A549 (cell line): Measurements from ENCODE around the gene NKX6-1. TPM values are rescaled to one million over a fixed set of nuclear protein-coding genes. Genes with fewer than 3 reads are reported as not detected.

Experiments used
- ATAC-seq, 2 experiments: fragments of 200-7000 bp in 1 of 2; fragments of >200 bp in 1 of 2; cut with Nextera tagmentation in 1 of 2; cut with Tn5 transposase in 1 of 2; 3 replicates each; pipeline versions ENCODE4 v1.8.0 to v1.9.1; 2018 to 2020; ENCODE audit warnings: mild to moderate bottlenecking in 1 of 2, moderate library complexity in 1 of 2
- CTCF ChIA-PET: fragments of 300-600 bp; sonication (Branson Sonifier 250); formaldehyde crosslinking; extraction: SDS; loops from one replicate; lab custom pipeline; 2021; ENCODE audit warnings: antibody characterized with exemption, inconsistent platforms; lab: Yijun Ruan, JAX
- POLR2A ChIA-PET: fragments of 350-600 bp; formaldehyde crosslinking; extraction: SDS; loops from one replicate; lab custom pipeline; 2021; ENCODE audit warnings: antibody characterized with exemption, inconsistent platforms; lab: Yijun Ruan, JAX
- DNase-seq, 2 experiments: peaks; one replicate each; pipeline versions ENCODE4 v3.0.0 to v3.0.0-alpha.2; 2011 to 2016; ENCODE audit warnings: low read depth in 1 of 2, low spot score in 1 of 2
- FAIRE-seq: peaks from 2 replicates; lab custom pipeline; 2011; peaks lifted over from hg19 to GRCh38; lab: Jason Lieb, UNC
- H3K27ac ChIP-seq, 2 experiments: fragments of >200 bp; sonication (Bioruptor Twin); formaldehyde crosslinking; 3 replicates each; pipeline ENCODE4 v1.5.1; 2016 to 2017
- H3K4me1 ChIP-seq: fragments of >200 bp; sonication (Bioruptor Twin); formaldehyde crosslinking; 3 replicates; pipeline ENCODE4 v1.6.1; 2016
- H3K4me2 ChIP-seq: fragments of >200 bp; sonication (Bioruptor Twin); formaldehyde crosslinking; 3 replicates; pipeline ENCODE4 v1.6.1; 2016
- H3K4me3 ChIP-seq: fragments of >200 bp; sonication (Bioruptor Twin); formaldehyde crosslinking; 3 replicates; pipeline ENCODE4 v1.5.1; 2016
- H3K9me3 ChIP-seq: fragments of >200 bp; sonication (Bioruptor Twin); formaldehyde crosslinking; 3 replicates; pipeline ENCODE4 v1.6.1; 2016
- BHLHE40 ChIP-seq: IDR thresholded peaks from 2 replicates; pipeline ENCODE4 v1.6.1; 2012; ENCODE audit warnings: low read depth, low read length, inconsistent platforms
- ESRRA ChIP-seq: fragments of 150-350 bp; IDR thresholded peaks from 2 replicates; pipeline ENCODE4 v1.6.1; 2014; ENCODE audit warnings: mild to moderate bottlenecking, low read length, borderline replicate concordance
- GATA3 ChIP-seq: IDR thresholded peaks from 2 replicates; pipeline ENCODE4 v1.6.1; 2012; ENCODE audit warnings: borderline replicate concordance
- HDAC2 ChIP-seq: fragments of 200-600 bp; sonication (generic); IDR thresholded peaks from 2 replicates; pipeline ENCODE4 v1.6.1; 2016
- HOXB5 ChIP-seq: fragments of 250-450 bp; sonication (Bioruptor Pico); IDR thresholded peaks from 2 replicates; pipeline ENCODE4 v1.5.0; 2020; ENCODE audit warnings: mild to moderate bottlenecking, moderate library complexity
- MAFK ChIP-seq: fragments of 450-650 bp; IDR thresholded peaks from 2 replicates; pipeline ENCODE4 v1.6.1; 2014; ENCODE audit not compliant: partially characterized antibody
- MYC ChIP-seq: IDR thresholded peaks from 2 replicates; pipeline ENCODE4 v1.6.1; 2012; ENCODE audit warnings: mild to moderate bottlenecking, inconsistent platforms, low read length, improper control_type of control experiment, borderline replicate concordance
- POLR2AphosphoS2 ChIP-seq: conservative IDR thresholded peaks from 2 replicates; pipeline ENCODE4 v1.6.1; 2012; ENCODE audit warnings: low read length, improper control_type of control experiment, inconsistent platforms
- RAD21 ChIP-seq, 2 experiments: fragments of >200 bp in 1 of 2; sonication (Bioruptor Twin) in 1 of 2; formaldehyde crosslinking in 1 of 2; IDR thresholded peaks in 1 of 2; conservative IDR thresholded peaks in 1 of 2; 2 replicates in 1 of 2; 3 replicates in 1 of 2; pipeline ENCODE4 v1.6.1; 2012 to 2018; ENCODE audit warnings: inconsistent platforms in 1 of 2
- RCOR1 ChIP-seq: fragments of 150-350 bp; IDR thresholded peaks from 2 replicates; pipeline ENCODE4 v1.6.1; 2014; ENCODE audit warnings: antibody characterized with exemption, low read length, low read depth
- SMC3 ChIP-seq: fragments of >200 bp; sonication (Bioruptor Twin); formaldehyde crosslinking; IDR thresholded peaks from 3 replicates; pipeline ENCODE4 v1.6.1; 2018; ENCODE audit warnings: inconsistent platforms
- ZFP36 ChIP-seq: fragments of 450-650 bp; IDR thresholded peaks from 2 replicates; pipeline ENCODE4 v1.6.1; 2014; ENCODE audit warnings: borderline replicate concordance; ENCODE audit not compliant: partially characterized antibody
- WGBS: methylation state at CpG from one replicate; pipeline ENCODE4 v1.1.6; 2017; ENCODE audit errors: missing lambda C conversion rate; 5-methylcytosine and 5-hydroxymethylcytosine counted together
- polyA plus RNA-seq, 4 experiments: library from polyadenylated mRNA; depleted of rRNA in 3 of 4; stranded (reverse); fragments of >200 nt; fragmentation: RNase III in 1 of 4; extraction: RNeasy Plus Mini Kit Qiagen cat#74134 plus additional on column Dnase treatment in 1 of 4; gene quantifications; 2 replicates in 3 of 4; 3 replicates in 1 of 4; pipeline ENCODE4 v1.2.3, GENCODE V29; 2011 to 2017
- TF ChIP-seq, protein P1 (sequence below): fragments of 250-450 bp; sonication (Bioruptor Pico); IDR thresholded peaks from 2 replicates; pipeline ENCODE4 v1.5.0; 2020; ENCODE audit warnings: low read depth, mild to moderate bottlenecking, moderate library complexity
- TF ChIP-seq, protein P2 (sequence below): fragments of >200 bp; sonication (Bioruptor Twin); formaldehyde crosslinking; IDR thresholded peaks from 3 replicates; pipeline ENCODE4 v1.5.1; 2016
- TF ChIP-seq, protein P3 (sequence below): IDR thresholded peaks from 2 replicates; pipeline ENCODE4 v1.6.1; 2012
- TF ChIP-seq, protein P4 (sequence below): IDR thresholded peaks from 2 replicates; pipeline ENCODE4 v1.6.1; 2012; ENCODE audit warnings: low read depth, borderline replicate concordance

NKX6-1 gene
- polyA plus RNA-seq, 2 of the 4 experiments (the other 2 are of a cell fraction): 0.13 to 0.28 TPM

DNA sequence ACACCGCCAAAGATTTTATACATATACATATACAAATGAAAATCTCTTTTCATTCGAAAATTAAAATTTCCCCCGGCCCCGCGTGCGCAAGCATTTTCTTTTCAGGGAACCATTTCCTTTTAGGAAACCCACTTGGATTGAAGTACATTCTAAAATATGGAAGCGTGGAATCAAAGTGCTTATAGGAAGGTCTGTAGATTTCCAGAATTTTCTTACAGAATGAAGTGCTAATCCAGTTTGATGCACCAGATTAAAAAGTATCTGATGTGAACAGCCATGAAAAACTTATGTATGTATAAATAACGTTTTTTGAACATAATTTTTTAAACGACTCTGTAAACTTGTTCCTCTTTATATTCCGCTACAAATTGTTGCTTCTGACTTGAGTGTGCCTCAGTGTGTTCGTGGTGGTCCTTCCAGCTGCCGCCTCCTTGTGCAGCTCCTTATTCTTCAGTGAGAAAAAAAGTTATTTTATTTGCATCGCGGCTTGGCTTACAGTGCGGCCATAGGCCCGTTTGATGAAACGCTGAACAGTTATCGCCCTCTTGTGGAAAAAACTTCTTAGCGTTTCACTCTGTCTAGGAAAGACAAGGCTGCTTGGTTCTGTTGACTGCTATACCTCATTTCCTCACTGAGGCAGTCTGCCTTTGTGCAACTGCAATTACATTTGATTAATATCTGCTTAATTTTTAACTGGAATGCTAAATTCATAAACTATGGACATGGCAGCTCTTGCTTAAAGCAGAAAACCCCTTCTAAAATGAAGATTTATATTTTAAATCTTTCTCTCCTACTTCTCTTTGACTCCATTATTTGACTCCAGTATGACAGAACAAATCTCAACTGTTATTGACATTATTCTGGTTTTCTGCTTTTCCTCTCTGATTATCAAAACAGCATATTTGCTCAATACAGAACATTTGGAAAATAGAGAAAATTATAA lies 4.7 kb upstream of the NKX6-1 start:
- H3K4me1 ChIP-seq: no peaks in the 10 kb centered on the region
- H3K27ac ChIP-seq: no peak overlapping the region
- CTCF ChIA-PET: interaction anchor here (0.5 to 2.7 kb wide), 18 partner anchors 8 to 965 kb away, joined by 3 to 11 read pairs (median 3); no protein-coding TSS in a partner anchor
- no peak for FAIRE-seq
- TF ChIP-seq, protein P1, sequence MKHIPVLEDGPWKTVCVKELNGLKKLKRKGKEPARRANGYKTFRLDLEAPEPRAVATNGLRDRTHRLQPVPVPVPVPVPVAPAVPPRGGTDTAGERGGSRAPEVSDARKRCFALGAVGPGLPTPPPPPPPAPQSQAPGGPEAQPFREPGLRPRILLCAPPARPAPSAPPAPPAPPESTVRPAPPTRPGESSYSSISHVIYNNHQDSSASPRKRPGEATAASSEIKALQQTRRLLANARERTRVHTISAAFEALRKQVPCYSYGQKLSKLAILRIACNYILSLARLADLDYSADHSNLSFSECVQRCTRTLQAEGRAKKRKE (CRISPR knock-in tag): no peak
- peak; percentile 72 for TF ChIP-seq SMC3
- TF ChIP-seq, protein P2, sequence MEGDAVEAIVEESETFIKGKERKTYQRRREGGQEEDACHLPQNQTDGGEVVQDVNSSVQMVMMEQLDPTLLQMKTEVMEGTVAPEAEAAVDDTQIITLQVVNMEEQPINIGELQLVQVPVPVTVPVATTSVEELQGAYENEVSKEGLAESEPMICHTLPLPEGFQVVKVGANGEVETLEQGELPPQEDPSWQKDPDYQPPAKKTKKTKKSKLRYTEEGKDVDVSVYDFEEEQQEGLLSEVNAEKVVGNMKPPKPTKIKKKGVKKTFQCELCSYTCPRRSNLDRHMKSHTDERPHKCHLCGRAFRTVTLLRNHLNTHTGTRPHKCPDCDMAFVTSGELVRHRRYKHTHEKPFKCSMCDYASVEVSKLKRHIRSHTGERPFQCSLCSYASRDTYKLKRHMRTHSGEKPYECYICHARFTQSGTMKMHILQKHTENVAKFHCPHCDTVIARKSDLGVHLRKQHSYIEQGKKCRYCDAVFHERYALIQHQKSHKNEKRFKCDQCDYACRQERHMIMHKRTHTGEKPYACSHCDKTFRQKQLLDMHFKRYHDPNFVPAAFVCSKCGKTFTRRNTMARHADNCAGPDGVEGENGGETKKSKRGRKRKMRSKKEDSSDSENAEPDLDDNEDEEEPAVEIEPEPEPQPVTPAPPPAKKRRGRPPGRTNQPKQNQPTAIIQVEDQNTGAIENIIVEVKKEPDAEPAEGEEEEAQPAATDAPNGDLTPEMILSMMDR: peak; percentile 67
- TF ChIP-seq ESRRA: no peak
- TF ChIP-seq POLR2AphosphoS2: no peak
- peak; percentile 78 to 79 for TF ChIP-seq RAD21 (conservative IDR thresholded peaks at IDR 0.05 in 1 of 2, IDR thresholded peaks at IDR 0.05 in 1 of 2)
- TF ChIP-seq, protein P3, sequence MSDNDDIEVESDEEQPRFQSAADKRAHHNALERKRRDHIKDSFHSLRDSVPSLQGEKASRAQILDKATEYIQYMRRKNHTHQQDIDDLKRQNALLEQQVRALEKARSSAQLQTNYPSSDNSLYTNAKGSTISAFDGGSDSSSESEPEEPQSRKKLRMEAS: no peak
- no peaks in the 10 kb centered on the region for H3K9me3 ChIP-seq
- peak overlapping the region; percentile 29; the same call in 1 of the 3 replicates for H3K4me2 ChIP-seq
- POLR2A ChIA-PET: no interaction called here
- ATAC-seq: peak; percentile 62 to 81
- DNase-seq: peak; percentile 56 to 66
- no peak overlapping the region for H3K4me3 ChIP-seq
- 31% methylated on average over 19 of the region's 19 CpGs for WGBS

DNA sequence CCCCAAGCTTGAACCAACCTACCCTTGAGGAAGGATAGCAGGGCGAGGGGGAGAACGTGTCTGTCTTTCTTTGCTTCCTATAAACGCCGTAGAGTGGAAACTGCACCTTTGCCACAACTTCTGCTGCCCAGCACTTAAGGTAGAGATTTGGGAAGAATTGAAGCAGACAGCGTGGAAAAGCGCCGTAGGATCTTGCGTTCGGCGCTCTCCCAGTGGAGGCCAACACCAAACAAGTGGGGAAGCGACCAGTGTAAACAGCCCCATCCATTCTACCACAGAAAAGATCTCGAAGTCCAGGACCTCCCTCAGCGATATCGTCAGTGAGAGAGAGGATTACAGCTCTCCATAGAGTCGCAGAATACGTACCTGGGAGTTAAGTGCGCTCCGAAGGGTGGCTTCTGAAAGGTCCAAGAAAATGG lies 3.9 kb upstream of the NKX6-1 start:
- no peak overlapping the region for H3K27ac ChIP-seq
- TF ChIP-seq, protein P4, sequence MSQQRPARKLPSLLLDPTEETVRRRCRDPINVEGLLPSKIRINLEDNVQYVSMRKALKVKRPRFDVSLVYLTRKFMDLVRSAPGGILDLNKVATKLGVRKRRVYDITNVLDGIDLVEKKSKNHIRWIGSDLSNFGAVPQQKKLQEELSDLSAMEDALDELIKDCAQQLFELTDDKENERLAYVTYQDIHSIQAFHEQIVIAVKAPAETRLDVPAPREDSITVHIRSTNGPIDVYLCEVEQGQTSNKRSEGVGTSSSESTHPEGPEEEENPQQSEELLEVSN: no peak
- TF ChIP-seq ZFP36 (no peak), HOXB5 (CRISPR knock-in tag) (no peak), MAFK (no peak), RCOR1 (no peak), MYC (no peak), HDAC2 (no peak), GATA3 (no peak)
- no peak for ATAC-seq
- no peak overlapping the region for H3K4me3 ChIP-seq
- no peaks in the 10 kb centered on the region for H3K9me3 ChIP-seq
- ChIA-PET POLR2A (no interaction called here), CTCF (interaction anchor here (0.9 to 2.7 kb wide), 5 partner anchors 15 to 859 kb away, joined by 3 to 11 read pairs (median 6); no protein-coding TSS in a partner anchor)
- DNase-seq: no peak
- 77% methylated on average over 18 of the region's 18 CpGs for WGBS
- FAIRE-seq: no peak
- no peaks in the 10 kb centered on the region for H3K4me1 ChIP-seq
- H3K4me2 ChIP-seq: no peak overlapping the region

DNA sequence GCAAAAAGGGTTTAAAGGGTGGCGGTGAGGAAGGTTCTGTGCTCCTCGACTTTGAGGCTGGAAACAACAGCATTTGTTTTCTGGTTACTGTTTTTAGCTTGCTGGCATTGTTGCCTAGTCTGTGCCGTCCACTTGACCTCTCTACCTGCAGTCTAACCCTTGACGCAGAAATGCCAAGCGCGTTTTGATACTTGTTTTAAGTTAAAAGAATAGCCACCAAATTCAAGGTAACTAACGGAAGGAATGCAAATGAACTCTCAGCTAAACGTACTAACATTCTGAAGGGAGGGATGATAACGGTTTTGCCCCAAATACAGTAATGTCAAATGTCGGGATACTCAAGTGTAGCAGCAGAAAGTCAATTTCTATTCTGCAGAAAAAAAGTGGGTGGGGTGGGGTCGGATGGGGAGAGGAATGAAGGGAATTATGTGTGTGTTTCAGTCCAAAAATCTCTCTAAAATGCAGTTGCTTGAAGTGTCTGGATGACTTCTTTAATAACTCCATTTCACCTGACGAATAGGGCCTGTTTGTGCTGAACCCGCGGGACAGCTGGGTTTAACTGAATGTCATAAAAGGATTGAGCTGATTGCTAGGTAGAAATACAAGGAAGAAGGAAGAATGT lies 3.4 kb upstream of the NKX6-1 start:
- Histone ChIP-seq H3K27ac (no peak overlapping the region), H3K9me3 (no peaks in the 10 kb centered on the region), H3K4me1 (no peaks in the 10 kb centered on the region), H3K4me2 (no peak overlapping the region)
- ChIA-PET CTCF (interaction anchor here (0.9 kb wide), 1 partner anchor 22 kb away, joined by 3 read pairs; no protein-coding TSS in a partner anchor), POLR2A (no interaction called here)
- WGBS: 77% methylated on average over 14 of the region's 14 CpGs
- ATAC-seq: no peak
- DNase-seq: no peak
- TF ChIP-seq BHLHE40 (no peak), HDAC2 (no peak)
- TF ChIP-seq, all 56 proteins: peak for 0
- H3K4me3 ChIP-seq: no peak overlapping the region
- no peak for FAIRE-seq
